Cortex of kidney (tissue), 1 donor: ENCODE data around the gene RBP4.
"Not testable (repeated sequence)": the region's sequence is repeated elsewhere in the genome, so short reads cannot be mapped to it uniquely, and the experiment has no call there.

Experiments
- DNase-seq: peaks from one replicate; lab custom pipeline; 2025; lab: John Stamatoyannopoulos, UW

The RBP4 gene

DNA sequence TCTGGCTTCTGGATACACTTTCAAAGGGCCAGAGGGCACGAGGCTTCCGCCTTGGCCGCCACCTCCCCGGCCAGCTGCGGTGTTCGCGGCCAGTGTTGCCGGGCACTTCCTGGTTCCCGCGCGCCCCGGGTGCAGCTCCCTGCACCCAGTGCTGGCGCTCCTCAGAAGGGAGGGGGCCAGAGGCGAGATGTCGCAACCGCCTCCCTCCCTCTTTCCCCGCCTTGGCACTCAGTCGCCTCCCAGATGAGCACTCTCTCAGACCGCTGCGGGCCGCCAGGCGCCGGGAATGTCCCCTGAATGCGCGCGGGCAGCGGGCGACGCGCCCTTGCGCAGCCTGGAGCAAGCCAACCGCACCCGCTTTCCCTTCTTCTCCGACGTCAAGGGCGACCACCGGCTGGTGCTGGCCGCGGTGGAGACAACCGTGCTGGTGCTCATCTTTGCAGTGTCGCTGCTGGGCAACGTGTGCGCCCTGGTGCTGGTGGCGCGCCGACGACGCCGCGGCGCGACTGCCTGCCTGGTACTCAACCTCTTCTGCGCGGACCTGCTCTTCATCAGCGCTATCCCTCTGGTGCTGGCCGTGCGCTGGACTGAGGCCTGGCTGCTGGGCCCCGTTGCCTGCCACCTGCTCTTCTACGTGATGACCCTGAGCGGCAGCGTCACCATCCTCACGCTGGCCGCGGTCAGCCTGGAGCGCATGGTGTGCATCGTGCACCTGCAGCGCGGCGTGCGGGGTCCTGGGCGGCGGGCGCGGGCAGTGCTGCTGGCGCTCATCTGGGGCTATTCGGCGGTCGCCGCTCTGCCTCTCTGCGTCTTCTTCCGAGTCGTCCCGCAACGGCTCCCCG lies 34.4 kb downstream of the RBP4 start, which contains the start of gene FFAR4:
Gene FFAR4 (plus strand): TSS at position 231 of the 842 bp plus-strand sequence. CDS start 56 bp downstream, at position 287.
- no peak for DNase-seq

DNA sequence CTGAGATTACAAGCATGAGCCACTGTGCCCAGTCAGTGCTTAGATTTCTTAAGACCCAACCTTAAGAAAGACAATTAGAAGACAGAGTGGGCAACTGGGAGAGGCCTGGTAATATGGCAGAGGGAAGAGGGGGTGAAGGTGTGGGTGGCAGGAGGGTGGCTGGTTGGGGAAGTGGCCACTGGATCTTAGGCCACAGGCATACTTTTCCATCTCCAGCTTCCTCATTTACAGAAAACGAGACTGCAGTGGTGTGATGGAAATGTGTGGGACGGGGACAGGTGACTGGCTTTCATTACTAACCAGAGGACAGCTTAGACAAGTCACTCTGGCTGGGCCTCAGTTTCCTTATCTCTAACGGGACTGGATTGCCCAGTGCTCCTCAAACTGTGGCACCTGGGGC lies 35.6 kb downstream of the RBP4 start:
- DNase-seq, result no peak

DNA sequence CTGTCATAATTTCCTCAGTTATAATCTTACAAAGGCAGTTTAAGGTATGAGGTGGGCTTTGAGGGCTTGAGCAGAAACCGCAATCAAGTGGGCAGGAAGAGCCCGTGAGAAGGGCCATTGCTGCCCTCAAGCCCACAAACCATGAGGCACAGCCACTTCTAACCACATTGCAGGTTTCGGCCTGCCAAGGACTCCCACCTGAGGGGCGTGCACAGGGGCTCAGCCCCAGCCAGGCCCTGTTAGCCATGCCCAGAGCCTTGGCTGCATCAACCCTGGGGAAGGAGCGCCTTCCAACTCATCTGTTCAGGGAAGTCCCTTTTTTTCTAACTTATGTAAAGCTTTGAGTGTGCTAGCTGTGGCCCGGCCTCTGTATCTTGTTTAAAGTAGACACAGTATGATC lies 40.5 kb downstream of the RBP4 start:
- DNase-seq, result no peak

DNA sequence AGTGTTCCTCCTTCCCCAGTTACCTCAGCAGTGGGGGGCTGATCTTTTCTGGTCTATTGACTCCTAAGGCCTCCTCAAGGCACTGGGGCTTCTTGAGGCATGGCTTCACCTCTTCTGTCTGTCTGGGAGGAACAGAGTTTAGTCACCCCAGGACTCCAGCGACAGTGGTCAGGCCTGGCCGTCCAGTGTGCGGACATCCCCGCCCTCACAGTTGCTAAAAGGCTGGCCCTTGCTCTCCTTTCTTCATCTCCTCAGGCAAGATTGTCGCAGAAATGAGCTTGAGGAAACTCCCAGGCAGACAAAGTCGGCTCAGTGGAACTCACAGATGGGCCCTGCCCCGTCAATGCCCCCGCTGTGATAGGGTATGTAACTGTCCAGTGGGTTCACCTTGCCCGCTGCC lies 41.5 kb downstream of the RBP4 start:
- no peak for DNase-seq

DNA sequence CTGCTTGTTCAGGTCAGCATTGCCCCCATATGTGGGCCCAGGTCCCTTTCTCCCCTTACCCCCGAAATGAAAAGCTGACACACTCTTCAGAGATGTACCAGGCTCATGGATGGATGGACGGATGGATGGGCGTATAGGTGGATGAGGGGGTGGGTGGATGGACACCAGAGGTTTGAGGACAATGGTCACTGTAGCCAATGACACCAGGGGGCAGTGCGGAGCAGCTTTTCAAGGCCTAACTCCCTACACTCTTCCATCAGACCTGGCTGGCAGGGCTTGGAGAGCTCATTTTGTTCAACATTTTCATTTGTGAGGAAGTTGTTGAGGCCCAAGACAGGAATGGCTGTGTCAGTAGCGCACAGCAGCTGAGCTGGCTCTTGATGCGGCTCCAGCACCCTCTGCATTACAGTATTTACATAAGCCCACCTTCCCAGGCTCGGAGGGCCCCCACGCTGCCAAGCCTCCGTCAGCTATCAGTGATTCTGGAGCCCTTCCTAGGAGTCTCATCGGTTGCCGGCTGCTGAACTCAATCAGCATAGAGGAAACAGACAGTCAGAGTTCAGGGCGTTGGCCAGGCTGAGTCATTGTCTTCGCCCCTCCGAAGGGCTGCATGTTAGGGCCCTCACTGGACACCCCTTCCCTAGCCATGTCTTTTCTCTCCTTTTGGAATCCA lies 46.1 kb downstream of the RBP4 start:
- DNase-seq, result no peak

DNA sequence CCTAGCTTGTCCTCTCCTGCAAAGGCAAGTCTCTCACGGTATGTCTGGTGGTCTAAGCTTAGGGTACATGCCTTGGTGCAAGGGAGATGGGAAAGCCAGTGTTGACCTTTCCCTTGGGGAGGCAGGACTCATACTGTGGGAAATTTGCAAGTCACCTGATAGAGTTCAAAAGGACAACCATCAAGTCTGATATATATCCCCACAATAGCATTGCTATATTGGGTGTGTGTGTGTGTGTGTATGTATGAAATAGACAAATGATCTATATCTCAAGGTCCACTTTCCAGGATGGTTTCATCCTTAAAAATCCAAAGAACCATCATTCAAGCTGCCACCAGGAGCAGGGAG lies 46.7 kb downstream of the RBP4 start:
- DNase-seq, result no peak

DNA sequence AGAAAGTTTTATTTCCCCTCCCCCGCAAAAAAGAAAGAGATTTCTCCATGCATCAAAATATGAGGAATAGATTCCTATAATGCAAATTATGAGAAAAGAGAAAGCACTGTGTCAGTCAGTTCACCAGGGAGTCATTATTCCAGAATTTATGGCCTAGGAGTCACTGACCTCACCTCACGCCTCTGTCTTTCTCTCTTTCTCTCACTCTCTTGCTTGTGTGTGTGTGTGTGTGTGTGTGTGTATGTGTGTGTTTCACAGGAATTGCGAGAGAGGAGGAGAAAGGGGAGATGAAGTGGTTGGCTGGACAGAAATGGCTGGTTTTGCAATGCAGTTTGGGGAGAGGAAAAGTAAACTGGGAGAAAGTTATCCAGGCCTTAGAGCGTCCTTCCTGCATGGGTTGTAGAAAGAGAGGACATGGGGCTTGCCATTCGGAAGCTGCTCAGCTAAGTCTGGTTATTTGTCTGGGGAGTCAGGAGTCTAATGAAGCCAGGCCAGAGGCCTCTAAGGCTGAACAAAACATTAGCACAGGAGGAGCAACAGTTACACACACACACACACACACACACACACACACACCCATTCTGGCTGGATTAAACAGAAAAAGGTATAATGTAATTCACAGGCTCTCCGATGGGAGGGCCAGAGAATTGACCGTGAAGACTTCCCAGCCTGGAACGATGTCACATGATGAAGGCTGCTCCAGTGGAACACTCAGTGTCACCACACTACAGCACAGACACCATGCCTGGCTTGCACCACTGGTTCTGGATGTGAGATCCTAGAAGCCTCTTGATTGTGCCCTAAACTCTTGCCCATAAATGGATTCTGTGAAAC lies 47.3 kb downstream of the RBP4 start:
- no peak for DNase-seq

DNA sequence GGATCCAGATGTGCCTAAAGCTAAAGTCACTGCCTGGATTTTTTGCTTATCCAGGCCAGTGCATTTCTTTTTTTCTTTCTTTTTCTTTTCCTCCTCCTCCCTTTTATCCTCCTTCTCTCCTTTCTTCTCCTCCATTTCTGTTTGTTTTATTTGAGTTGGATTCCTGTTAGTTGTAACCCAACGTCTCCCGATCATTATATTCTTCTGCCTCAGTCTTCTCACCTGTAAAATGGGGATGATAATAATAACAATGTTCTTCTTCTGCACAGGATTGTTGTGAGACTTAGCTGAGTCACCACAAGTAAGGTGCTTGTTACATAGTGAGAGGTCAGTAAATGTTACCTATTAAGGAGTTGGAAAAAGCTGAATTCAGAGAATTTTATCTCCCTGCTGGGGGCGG lies 48.3 kb downstream of the RBP4 start:
- no peak for DNase-seq

DNA sequence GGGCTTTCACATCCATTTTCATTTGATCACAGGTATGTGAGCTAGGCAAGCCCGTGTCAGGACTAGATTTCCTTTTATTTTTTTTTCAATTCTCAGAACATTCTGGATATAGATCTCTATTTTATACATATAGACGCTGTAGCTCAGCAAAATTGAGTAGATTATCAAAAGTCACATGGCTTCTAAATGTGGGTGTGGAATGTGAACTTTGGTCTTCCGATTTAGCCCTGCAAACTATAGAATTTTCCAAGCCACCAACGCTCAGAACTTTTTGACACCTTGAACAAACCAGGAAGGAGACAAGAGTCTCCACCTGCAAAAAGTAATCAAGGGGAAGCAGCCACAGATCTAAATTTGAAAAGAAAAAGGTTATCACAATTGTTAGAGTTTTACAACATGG lies 50.4 kb downstream of the RBP4 start:
- no peak for DNase-seq

DNA sequence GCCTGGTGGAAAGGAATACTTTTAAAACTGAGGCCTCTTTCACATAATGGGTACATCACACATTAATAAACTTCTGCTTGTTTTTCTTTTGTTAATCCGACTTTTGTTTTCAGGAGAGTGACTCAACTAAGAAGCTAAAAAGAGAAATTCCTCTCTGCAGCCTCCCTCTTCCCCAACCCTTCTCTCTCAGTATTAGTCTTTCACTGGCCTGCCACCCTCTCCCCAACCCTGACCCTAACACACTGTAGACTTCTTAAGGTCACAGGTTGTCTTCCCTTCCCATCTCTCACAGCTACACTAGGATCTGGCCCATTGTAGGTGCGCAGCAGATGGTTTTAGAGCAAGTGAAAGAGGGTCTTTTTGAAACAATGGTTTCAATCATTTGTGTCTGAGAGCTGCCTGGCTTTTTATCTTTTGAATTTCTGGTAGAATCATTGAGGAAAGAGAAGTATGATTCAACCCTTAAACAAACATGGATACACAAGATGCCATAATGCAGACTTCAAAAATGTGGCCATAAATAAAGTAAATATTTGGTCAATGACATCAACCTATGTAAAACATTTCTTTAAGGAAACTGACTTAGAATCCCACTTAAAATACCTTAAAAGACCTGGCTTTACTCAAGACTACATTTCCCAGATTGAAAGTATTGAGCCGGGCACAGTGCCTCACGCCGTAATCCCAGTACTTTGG lies 52.5 kb downstream of the RBP4 start:
- no peak for DNase-seq

DNA sequence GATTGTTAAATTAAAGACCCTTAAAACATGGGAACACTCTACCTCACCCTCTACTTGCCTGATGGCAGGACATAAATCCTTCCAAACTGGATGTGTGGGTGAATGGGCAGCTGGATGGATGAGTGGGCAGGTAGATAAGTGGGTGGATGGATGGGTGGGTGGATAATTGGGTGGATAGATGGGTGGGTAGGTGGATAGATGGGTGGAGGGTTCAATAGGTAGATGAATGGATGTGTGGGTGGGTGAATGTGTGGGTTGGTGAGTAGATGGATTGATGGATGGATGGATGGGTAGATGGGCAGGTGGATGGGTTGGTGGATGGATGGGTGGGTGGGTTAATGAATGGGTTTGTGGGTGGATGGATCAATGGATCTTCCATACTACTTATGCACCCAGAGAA lies 53.5 kb downstream of the RBP4 start:
- DNase-seq, result no peak

DNA sequence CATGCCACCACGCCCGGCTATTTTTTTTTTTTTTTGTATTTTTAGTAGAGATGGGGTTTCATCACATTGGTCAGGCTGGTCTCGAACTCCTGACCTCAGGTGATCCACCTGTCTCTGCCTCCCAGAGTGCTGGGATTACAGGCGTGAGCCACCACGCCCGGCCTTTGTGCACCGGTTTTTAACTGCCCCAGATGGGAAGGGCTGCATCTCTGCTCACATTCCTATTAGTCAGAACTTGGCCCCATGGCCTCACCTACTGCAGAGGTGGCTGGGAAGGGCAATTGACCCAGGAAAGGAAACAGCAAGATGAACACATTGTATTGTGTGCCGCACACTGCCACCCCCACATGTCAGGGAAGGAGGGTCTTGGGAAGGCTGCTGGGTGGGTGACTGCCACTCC lies 54.0 kb downstream of the RBP4 start:
- DNase-seq, result not testable (repeated sequence)

DNA sequence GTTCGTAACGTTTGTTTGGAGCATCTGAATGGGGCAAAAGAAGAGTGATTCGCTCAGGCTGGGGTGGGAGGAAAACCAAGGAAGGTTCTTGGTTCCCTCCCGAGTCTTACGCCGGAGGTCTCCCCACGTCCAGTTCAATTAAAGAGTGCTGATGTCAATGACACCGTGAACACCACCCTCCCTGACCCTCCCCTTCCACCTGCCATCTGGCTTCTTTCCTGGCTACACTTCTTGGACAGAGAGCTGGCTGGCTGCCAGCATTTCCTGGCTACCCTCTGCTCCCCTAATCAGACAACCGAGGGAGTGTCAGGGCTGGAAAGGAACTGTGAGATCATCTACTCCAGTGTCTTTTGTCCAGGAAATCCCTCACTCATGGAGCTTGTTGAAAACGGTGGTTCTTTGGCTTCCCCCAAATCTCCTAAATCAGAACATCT lies 58.7 kb downstream of the RBP4 start:
- DNase-seq, result no peak
